Fibroblast of lung (primary cell): ENCODE measurements around the gene LTBP4.

Source experiments
- CTCF ChIP-seq, 2 donors: IDR thresholded peaks in 1 of 2; conservative IDR thresholded peaks in 1 of 2; 1 replicate in 1 of 2; 2 replicates in 1 of 2; pipeline ENCODE4 v1.5.1; 2011 to 2012; ENCODE audit warnings: low read length in 2 of 2, control low read depth in 1 of 2, inconsistent platforms in 1 of 2, low read depth in 1 of 2, mild to moderate bottlenecking in 1 of 2
- EZH2 ChIP-seq: IDR thresholded peaks from 2 replicates; pipeline ENCODE4 v1.5.1; 2012; ENCODE audit warnings: low read length, control low read depth, mild to moderate bottlenecking; ENCODE audit errors: missing control alignments

GRCh38 chr19:40639638-40639982 is 38.4 kb downstream of the LTBP4 start:
- no peak for TF ChIP-seq CTCF (conservative IDR thresholded peaks at IDR 0.05 in 1 of 2, IDR thresholded peaks at IDR 0.05 in 1 of 2; ENCODE audit: low read depth in 1 of 2, low read length in 2 of 2)
- no peak for TF ChIP-seq EZH2
